GM12801 (cell line): ENCODE measurements around the gene MECR.

Experiments used
- TF ChIP-seq, protein P1 (sequence below): IDR thresholded peaks from one replicate; pipeline ENCODE4 v1.5.1; 2011; ENCODE audit warnings: control low read depth; ENCODE audit not compliant: insufficient read length; ENCODE audit errors: extremely low read depth

The MECR gene

GRCh38 chr1:29156543-29157268, 74.0 kb downstream of the MECR start:
- TF ChIP-seq, protein P1, sequence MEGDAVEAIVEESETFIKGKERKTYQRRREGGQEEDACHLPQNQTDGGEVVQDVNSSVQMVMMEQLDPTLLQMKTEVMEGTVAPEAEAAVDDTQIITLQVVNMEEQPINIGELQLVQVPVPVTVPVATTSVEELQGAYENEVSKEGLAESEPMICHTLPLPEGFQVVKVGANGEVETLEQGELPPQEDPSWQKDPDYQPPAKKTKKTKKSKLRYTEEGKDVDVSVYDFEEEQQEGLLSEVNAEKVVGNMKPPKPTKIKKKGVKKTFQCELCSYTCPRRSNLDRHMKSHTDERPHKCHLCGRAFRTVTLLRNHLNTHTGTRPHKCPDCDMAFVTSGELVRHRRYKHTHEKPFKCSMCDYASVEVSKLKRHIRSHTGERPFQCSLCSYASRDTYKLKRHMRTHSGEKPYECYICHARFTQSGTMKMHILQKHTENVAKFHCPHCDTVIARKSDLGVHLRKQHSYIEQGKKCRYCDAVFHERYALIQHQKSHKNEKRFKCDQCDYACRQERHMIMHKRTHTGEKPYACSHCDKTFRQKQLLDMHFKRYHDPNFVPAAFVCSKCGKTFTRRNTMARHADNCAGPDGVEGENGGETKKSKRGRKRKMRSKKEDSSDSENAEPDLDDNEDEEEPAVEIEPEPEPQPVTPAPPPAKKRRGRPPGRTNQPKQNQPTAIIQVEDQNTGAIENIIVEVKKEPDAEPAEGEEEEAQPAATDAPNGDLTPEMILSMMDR: no peak

DNA sequence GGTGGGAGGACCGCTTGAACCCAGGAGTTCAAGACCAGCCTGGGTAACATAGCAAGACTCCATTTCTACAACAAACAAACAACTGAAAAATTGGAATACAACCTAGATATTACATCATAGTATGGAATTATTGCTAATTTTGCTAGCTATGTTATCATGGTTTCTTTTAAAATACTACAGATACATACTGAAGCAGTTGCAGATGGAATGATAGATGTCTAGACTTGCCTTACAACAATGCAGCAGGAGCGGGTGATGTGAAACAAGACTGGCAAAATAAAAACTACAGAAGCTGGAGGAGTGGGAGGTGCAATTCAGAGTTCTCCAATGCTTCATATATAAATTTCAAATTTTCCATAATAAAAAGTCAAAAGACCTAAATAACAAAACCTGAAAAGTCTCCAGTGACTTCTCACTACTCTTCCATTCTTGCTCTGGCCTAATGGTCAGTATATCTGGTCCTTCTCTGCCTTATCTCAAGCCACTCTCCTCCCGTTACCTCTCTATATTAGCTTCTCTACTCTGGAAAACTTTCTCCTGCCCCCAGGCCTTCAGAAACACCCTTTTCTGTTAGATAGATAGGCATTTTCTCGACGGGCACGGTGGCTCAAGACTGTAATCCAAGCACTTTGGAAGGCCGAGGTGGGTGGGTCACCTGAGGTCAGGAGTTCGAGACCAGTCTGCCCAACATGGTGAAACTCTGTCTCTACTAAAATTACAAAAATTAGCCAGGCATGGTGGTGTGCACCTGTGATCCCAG, 78.5 kb downstream of the MECR start:
- TF ChIP-seq, protein P1: no peak

DNA sequence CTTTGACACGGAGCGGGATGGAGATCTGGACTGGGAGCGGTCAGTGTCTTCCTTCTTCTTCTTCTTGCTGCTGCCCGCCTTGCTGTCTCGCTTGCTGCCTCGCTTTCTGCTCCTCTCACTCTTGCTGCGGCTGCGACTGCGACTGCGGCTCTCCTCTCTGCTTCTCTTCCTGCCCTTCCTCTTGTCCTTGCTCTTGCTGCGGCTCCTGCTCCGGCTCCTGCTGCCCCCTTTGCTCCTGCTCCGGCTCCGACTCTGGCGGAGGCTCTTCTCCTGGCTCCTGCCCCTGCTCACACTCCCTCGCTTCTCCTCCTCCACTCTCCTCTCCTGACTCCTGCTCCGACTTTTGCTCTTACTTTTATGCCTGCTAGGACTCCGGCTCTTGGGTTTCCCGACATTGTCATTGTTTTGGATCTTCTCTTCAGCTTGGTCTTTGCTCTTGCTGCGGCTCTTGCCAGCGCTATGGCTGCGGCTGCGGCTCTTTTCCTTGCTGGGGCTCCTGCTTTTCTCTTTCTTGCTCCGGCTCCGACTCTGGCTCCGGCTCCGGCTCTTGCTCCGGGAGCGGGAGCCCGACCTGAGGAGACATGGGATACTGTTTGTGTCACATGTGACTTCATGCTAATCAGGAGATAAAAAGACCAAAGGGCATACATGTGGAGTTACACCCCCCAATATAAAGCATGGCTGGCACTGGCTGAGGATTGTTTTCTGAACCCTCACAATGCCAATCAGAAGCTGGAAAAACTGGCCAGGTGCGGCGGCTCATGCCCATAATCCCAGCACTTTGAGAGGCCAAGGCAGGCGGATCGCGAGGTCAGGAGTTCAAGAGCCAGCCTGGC, 81.9 kb downstream of the MECR start:
- TF ChIP-seq, protein P1: no peak

DNA sequence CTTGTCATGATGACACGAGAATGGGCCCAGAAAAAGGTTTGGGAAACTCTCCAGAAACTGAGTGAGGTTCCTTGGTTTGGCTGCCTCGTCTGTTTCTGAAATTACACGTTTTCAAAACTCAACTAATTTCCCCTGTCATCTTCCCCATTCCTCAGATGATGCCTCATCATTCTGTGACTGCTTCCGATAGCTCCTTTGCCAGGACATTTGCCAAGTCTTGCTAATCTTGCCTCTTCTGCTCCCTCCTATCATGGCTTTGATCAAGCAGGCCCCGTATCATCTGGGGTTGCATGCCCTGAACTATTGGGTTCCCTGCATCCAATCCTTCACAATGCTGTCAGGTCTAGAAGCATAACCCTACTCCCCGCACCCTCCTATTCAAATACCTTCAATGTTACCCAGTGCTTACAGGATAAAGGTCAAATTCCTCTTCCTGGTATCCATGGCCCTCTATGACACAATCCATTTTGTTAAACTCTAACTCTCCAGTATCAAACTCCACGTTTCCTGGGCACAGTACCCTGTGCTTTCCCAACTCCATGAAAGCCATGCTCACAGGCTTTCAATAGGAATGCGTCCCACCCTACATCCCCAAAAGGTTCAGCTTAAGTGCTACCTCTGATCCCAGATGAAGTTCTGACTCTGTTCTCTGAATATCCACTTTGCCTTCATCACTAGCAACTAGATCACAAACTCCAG, 84.8 kb downstream of the MECR start:
- TF ChIP-seq, protein P1: no peak

DNA sequence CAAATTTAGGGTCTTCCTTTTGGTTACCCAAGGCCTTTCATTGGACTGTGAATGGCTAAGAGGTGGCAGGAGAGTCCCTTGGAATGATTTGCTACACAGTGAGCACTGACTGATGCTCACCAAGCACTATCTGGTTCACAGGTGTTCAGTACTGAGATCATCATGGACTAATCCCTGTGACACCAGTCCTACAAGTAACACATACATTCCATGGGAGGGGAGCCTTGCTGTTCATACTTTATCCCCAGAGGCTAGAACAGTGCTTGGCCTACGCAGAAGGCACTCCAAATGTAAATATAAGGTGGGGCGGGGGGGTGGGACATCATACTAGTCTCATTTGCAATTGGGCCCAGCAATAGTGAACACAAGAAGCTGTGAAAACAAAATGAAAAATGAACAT, 86.6 kb downstream of the MECR start:
- TF ChIP-seq, protein P1: no peak

DNA sequence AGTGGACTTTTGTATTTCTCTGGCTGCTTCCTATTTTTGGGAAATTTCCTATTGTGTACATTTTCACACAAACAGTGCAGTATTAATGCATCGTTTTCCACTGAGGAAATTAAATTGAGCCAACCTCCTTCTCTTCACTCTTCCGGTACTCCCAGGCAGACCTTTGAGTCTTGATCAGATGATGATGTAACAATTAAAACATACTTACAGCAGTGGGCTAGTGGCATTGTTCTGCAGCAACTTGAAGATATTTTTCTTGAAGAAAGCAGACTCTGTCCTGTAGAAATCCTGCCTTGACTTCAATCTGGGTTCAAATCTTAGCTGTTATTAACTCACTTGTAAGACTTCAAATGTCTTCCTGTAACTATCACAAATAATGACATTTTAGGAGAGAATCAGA, 88.0 kb downstream of the MECR start:
- TF ChIP-seq, protein P1: no peak
